Measurements from ENCODE around the gene TAS2R20.

TAS2R20 gene

GRCh38 chr12:10965476-10965875 lies 32.6 kb downstream of the TAS2R20 start:
- H3K4me3 ChIP-seq (ENCODE audit: control insufficient read depth in 1 of 7, extremely low read depth in 1 of 7, insufficient read depth in 4 of 7, low read depth in 2 of 7, low read length in 6 of 7) = no peak overlapping the region
- peaks cover 0 to 2% (median 0%) of the 10 kb centered on the region in 4 experiments for H3K36me3 ChIP-seq (ENCODE audit: control insufficient read depth in 4 of 4, insufficient read depth in 4 of 4, low read length in 3 of 4)
- H3K27me3 ChIP-seq (replicated peaks in 2 of 5; ENCODE audit: control insufficient read depth in 4 of 5, insufficient read depth in 5 of 5, low read length in 4 of 5) = no peaks in the 10 kb centered on the region
- no peak overlapping the region for H3K27ac ChIP-seq (ENCODE audit: insufficient read depth in 1 of 2, low read depth in 1 of 2, low read length in 2 of 2, poor library complexity in 1 of 2, severe bottlenecking in 2 of 2)
- H3K9me3 ChIP-seq (ENCODE audit: control extremely low read depth in 1 of 5, control insufficient read depth in 4 of 5, insufficient read depth in 2 of 5, low read depth in 1 of 5, low read length in 4 of 5) = no peaks in the 10 kb centered on the region
- DNase-seq = no peak
- H3K4me1 ChIP-seq (ENCODE audit: control extremely low read depth in 1 of 4, control insufficient read depth in 4 of 4, insufficient read depth in 4 of 4, low read length in 3 of 4) = peaks cover 0 to 3% (median 0%) of the 10 kb centered on the region in 4 experiments
- CTCF ChIA-PET = no interaction called here
- POLR2A ChIA-PET = no interaction called here
- no CpG with 5 or more reads among the region's 1 CpG for WGBS (ENCODE audit: insufficient coverage)

GRCh38 chr12:10960211-10960610 lies 37.9 kb downstream of the TAS2R20 start:
- Histone ChIP-seq H3K4me3 (ENCODE audit: control insufficient read depth in 1 of 7, extremely low read depth in 1 of 7, insufficient read depth in 4 of 7, low read depth in 2 of 7, low read length in 6 of 7) (no peak overlapping the region), H3K4me1 (ENCODE audit: control extremely low read depth in 1 of 4, control insufficient read depth in 4 of 4, insufficient read depth in 4 of 4, low read length in 3 of 4) (peaks cover 0 to 3% (median 0%) of the 10 kb centered on the region in 4 experiments), H3K36me3 (ENCODE audit: control insufficient read depth in 4 of 4, insufficient read depth in 4 of 4, low read length in 3 of 4) (peaks cover 0 to 8% (median 1%) of the 10 kb centered on the region in 4 experiments), H3K27ac (ENCODE audit: insufficient read depth in 1 of 2, low read depth in 1 of 2, low read length in 2 of 2, poor library complexity in 1 of 2, severe bottlenecking in 2 of 2) (no peak overlapping the region), H3K27me3 (replicated peaks in 2 of 5; ENCODE audit: control insufficient read depth in 4 of 5, insufficient read depth in 5 of 5, low read length in 4 of 5) (no peaks in the 10 kb centered on the region), H3K9me3 (ENCODE audit: control extremely low read depth in 1 of 5, control insufficient read depth in 4 of 5, insufficient read depth in 2 of 5, low read depth in 1 of 5, low read length in 4 of 5) (peaks cover 0 to 14% (median 0%) of the 10 kb centered on the region in 5 experiments)
- POLR2A ChIA-PET = no interaction called here
- WGBS (ENCODE audit: insufficient coverage) = 30% methylated on average over 3 of the region's 4 CpGs
- CTCF ChIA-PET = interaction anchor here (1.0 to 1.1 kb wide), 2 partner anchors 38 to 239 kb away, joined by 3 read pairs; no protein-coding TSS in a partner anchor
- DNase-seq = peak; percentile 56 to 87 (median 67)

GRCh38 chr12:10959804-10960203 lies 38.3 kb downstream of the TAS2R20 start:
- no peak for DNase-seq
- H3K36me3 ChIP-seq (ENCODE audit: control insufficient read depth in 4 of 4, insufficient read depth in 4 of 4, low read length in 3 of 4) = peaks cover 0 to 8% (median 1%) of the 10 kb centered on the region in 4 experiments
- H3K4me3 ChIP-seq (ENCODE audit: control insufficient read depth in 1 of 7, extremely low read depth in 1 of 7, insufficient read depth in 4 of 7, low read depth in 2 of 7, low read length in 6 of 7) = no peak overlapping the region
- H3K27me3 ChIP-seq (replicated peaks in 2 of 5; ENCODE audit: control insufficient read depth in 4 of 5, insufficient read depth in 5 of 5, low read length in 4 of 5) = no peaks in the 10 kb centered on the region
- 100% methylated on average over 1 of the region's 2 CpGs for WGBS (ENCODE audit: insufficient coverage)
- H3K9me3 ChIP-seq (ENCODE audit: control extremely low read depth in 1 of 5, control insufficient read depth in 4 of 5, insufficient read depth in 2 of 5, low read depth in 1 of 5, low read length in 4 of 5) = peaks cover 0 to 18% (median 2%) of the 10 kb centered on the region in 5 experiments
- H3K4me1 ChIP-seq (ENCODE audit: control extremely low read depth in 1 of 4, control insufficient read depth in 4 of 4, insufficient read depth in 4 of 4, low read length in 3 of 4) = peaks cover 0 to 3% (median 0%) of the 10 kb centered on the region in 4 experiments
- ChIA-PET CTCF (interaction anchor here (1.0 kb wide), 1 partner anchor 240 kb away, joined by 3 read pairs; no protein-coding TSS in a partner anchor), POLR2A (no interaction called here)
- H3K27ac ChIP-seq (ENCODE audit: insufficient read depth in 1 of 2, low read depth in 1 of 2, low read length in 2 of 2, poor library complexity in 1 of 2, severe bottlenecking in 2 of 2) = no peak overlapping the region

- H3K27ac ChIP-seq (ENCODE audit: insufficient read depth in 1 of 2, low read depth in 1 of 2, low read length in 2 of 2, poor library complexity in 1 of 2, severe bottlenecking in 2 of 2) = no peak overlapping the region
- peaks cover 2 to 35% (median 4%) of the 10 kb centered on the region in 5 experiments for H3K9me3 ChIP-seq (ENCODE audit: control extremely low read depth in 1 of 5, control insufficient read depth in 4 of 5, insufficient read depth in 2 of 5, low read depth in 1 of 5, low read length in 4 of 5)
- ChIA-PET CTCF (no interaction called here), POLR2A (no interaction called here)
- H3K4me3 ChIP-seq (ENCODE audit: control insufficient read depth in 1 of 7, extremely low read depth in 1 of 7, insufficient read depth in 4 of 7, low read depth in 2 of 7, low read length in 6 of 7) = no peak overlapping the region
- no peak for DNase-seq
- H3K4me1 ChIP-seq (ENCODE audit: control extremely low read depth in 1 of 4, control insufficient read depth in 4 of 4, insufficient read depth in 4 of 4, low read length in 3 of 4) = peaks cover 0 to 3% (median 0%) of the 10 kb centered on the region in 4 experiments
- H3K36me3 ChIP-seq (ENCODE audit: control insufficient read depth in 4 of 4, insufficient read depth in 4 of 4, low read length in 3 of 4) = peaks cover 0 to 8% (median 1%) of the 10 kb centered on the region in 4 experiments
- H3K27me3 ChIP-seq (replicated peaks in 2 of 5; ENCODE audit: control insufficient read depth in 4 of 5, insufficient read depth in 5 of 5, low read length in 4 of 5) = no peaks in the 10 kb centered on the region
Measured at GRCh38 chr12:10957741-10958140, 40.4 kb downstream of the TAS2R20 start.

- DNase-seq = no peak
- H3K36me3 ChIP-seq (ENCODE audit: control insufficient read depth in 4 of 4, insufficient read depth in 4 of 4, low read length in 3 of 4) = peaks cover 0 to 8% (median 1%) of the 10 kb centered on the region in 4 experiments
- H3K9me3 ChIP-seq (ENCODE audit: control extremely low read depth in 1 of 5, control insufficient read depth in 4 of 5, insufficient read depth in 2 of 5, low read depth in 1 of 5, low read length in 4 of 5) = peaks cover 2 to 39% (median 4%) of the 10 kb centered on the region in 5 experiments
- POLR2A ChIA-PET = no interaction called here
- H3K27me3 ChIP-seq (replicated peaks in 2 of 5; ENCODE audit: control insufficient read depth in 4 of 5, insufficient read depth in 5 of 5, low read length in 4 of 5) = no peaks in the 10 kb centered on the region
- CTCF ChIA-PET = interaction anchor here (1.3 kb wide), 1 partner anchor 24 kb away, joined by 3 read pairs; no protein-coding TSS in a partner anchor
- peaks cover 0 to 3% (median 0%) of the 10 kb centered on the region in 4 experiments for H3K4me1 ChIP-seq (ENCODE audit: control extremely low read depth in 1 of 4, control insufficient read depth in 4 of 4, insufficient read depth in 4 of 4, low read length in 3 of 4)
- no peak overlapping the region for H3K4me3 ChIP-seq (ENCODE audit: control insufficient read depth in 1 of 7, extremely low read depth in 1 of 7, insufficient read depth in 4 of 7, low read depth in 2 of 7, low read length in 6 of 7)
- no peak overlapping the region for H3K27ac ChIP-seq (ENCODE audit: insufficient read depth in 1 of 2, low read depth in 1 of 2, low read length in 2 of 2, poor library complexity in 1 of 2, severe bottlenecking in 2 of 2)
Measured at GRCh38 chr12:10956085-10956484, 42.0 kb downstream of the TAS2R20 start.

GRCh38 chr12:10952645-10953044 lies 45.5 kb downstream of the TAS2R20 start:
- H3K36me3 ChIP-seq (ENCODE audit: control insufficient read depth in 4 of 4, insufficient read depth in 4 of 4, low read length in 3 of 4) = peaks cover 0 to 11% (median 3%) of the 10 kb centered on the region in 4 experiments
- no peak overlapping the region for H3K4me3 ChIP-seq (ENCODE audit: control insufficient read depth in 1 of 7, extremely low read depth in 1 of 7, insufficient read depth in 4 of 7, low read depth in 2 of 7, low read length in 6 of 7)
- no peaks in the 10 kb centered on the region for H3K27me3 ChIP-seq (replicated peaks in 2 of 5; ENCODE audit: control insufficient read depth in 4 of 5, insufficient read depth in 5 of 5, low read length in 4 of 5)
- ChIA-PET POLR2A (interaction anchor here (0.6 kb wide), 1 partner anchor 122 kb away, joined by 3 read pairs; no protein-coding TSS in a partner anchor), CTCF (no interaction called here)
- 95% methylated on average over 2 of the region's 4 CpGs for WGBS (ENCODE audit: insufficient coverage)
- H3K4me1 ChIP-seq (ENCODE audit: control extremely low read depth in 1 of 4, control insufficient read depth in 4 of 4, insufficient read depth in 4 of 4, low read length in 3 of 4) = no peaks in the 10 kb centered on the region
- no peak overlapping the region for H3K27ac ChIP-seq (ENCODE audit: insufficient read depth in 1 of 2, low read depth in 1 of 2, low read length in 2 of 2, poor library complexity in 1 of 2, severe bottlenecking in 2 of 2)
- peaks cover 3 to 58% (median 4%) of the 10 kb centered on the region in 5 experiments for H3K9me3 ChIP-seq (ENCODE audit: control extremely low read depth in 1 of 5, control insufficient read depth in 4 of 5, insufficient read depth in 2 of 5, low read depth in 1 of 5, low read length in 4 of 5)
- DNase-seq = no peak
